Measurements from ENCODE around the gene ARL15. TPM values are rescaled to one million over a fixed set of nuclear protein-coding genes. Genes with fewer than 3 reads are reported as not detected.

ARL15 gene
- total RNA-seq, 1 donor from 2014 or later, result 52.6 TPM

- DNase-seq (ENCODE audit: low read depth, low spot score), result no peak
Measured at GRCh38 chr5:54315736-54316528, 5.6 kb upstream of the ARL15 start.

DNA sequence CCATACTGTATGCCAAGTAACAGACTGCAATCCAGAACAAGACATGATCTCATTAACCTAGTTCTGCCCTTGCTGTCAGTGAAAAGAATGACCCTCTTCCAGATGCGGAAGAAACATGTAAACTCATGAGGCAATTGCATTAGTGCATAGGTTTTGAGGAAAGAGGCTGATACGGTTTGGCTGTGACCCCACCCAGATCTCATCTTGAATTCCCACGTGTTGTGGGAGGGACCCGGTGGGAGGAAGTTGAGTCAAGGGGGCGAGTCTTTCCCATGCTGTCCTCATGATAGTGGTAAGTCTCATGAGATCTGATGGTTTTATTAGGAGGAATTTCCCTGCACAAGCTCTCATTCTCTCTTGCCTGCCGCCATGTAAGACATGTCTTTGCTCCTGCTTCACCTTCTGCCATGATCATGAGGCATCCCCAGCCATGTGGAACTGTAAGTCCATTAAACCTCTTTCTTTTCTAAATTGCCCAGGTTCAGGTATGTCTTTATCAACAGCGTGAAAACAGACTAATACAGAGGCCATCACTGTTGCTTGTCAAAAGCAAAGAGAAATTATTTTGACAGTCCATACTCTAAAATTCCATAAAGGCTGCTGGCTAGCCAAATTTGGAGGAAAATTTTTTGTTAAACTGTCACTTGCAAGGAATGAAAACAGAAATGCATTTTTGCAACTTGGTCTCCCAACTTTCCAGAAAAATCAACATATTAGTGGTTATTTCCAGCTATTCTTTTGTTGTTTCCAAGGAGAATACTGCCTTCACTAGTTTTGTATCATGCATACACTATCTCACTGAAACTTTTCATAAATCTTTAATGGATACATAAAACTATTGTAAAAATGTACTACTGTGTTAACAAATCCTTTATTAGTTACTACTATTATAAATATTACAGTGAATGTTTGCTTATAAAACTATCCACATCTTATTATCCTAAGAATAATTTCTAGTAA lies 3.2 kb upstream of the ARL15 start:
- no peak for DNase-seq (ENCODE audit: low read depth, low spot score)

- DNase-seq (ENCODE audit: low read depth, low spot score), result no peak
Measured at GRCh38 chr5:54312499-54312898, 2.1 kb upstream of the ARL15 start.

- no peak for DNase-seq (ENCODE audit: low read depth, low spot score)
Measured at GRCh38 chr5:54311176-54311677, 854 bp upstream of the ARL15 start.

GRCh38 chr5:54309691-54310432 lies 511 bp downstream of the ARL15 start:
- DNase-seq (ENCODE audit: low read depth, low spot score), result no peak

DNA sequence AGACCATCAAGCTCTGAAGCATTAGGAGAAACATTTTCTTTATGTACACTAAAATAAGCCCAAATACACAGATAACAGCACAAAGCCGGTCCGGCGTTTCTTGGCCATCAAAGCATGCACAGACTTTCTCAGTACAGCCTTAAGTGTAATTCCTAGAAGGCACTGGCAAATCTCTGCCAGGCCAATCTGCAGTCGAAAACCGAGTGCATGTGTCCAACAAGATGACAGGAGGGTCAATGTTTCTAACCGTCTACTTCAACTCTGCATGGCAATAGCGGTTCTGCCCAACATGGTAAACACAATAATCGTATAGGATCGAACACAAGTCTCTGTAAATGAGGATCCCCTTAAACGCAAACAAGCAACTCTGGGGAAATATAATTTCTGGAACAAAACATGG lies 1.1 kb downstream of the ARL15 start:
- no peak for DNase-seq (ENCODE audit: low read depth, low spot score)

- DNase-seq (ENCODE audit: low read depth, low spot score), result no peak
Measured at GRCh38 chr5:54307583-54307982, 2.8 kb downstream of the ARL15 start.

DNA sequence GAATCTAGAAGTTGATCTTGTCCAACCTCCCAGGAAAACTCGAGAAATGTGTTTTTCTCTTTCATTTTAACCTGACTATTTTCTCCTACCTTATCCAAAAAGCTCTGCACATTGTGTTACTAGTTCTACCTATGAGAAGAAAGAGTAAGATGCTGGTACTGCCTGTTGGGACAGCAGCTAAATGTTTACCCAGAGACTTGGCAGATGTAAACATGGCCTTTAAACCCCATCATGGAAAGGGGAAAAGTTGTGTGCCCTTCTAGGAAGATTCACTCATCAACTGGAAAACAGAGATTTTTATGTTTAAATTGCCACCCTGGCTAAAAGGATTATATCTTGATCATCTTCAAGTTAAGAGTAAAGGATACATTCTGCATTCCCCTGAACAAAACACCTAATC lies 3.5 kb downstream of the ARL15 start:
- no peak for DNase-seq (ENCODE audit: low read depth, low spot score)

GRCh38 chr5:54305737-54306136 lies 4.6 kb downstream of the ARL15 start:
- no peak for DNase-seq (ENCODE audit: low read depth, low spot score)

- DNase-seq (ENCODE audit: low read depth, low spot score), result no peak
Measured at GRCh38 chr5:54304040-54304439, 6.3 kb downstream of the ARL15 start.

DNA sequence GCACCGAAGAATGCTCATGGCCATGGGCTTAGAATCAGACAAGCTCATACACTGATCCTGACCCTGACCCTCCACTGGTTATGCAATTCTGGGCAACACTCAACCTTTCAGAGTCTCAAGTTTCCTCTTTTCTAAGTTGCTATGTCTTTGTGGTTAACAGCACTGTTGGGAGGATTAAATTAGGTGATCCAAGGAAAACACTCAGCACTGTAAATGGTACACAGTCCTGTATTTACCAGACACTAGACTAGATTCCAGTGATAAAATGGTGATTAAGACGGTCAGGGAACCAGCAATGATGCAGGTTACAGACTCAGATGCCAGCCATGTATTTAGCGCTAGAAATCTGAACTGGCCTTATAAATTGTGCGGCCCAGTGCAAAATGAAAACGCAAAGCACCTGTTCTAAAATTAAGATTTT lies 8.1 kb downstream of the ARL15 start:
- no peak for DNase-seq (ENCODE audit: low read depth, low spot score)

DNA sequence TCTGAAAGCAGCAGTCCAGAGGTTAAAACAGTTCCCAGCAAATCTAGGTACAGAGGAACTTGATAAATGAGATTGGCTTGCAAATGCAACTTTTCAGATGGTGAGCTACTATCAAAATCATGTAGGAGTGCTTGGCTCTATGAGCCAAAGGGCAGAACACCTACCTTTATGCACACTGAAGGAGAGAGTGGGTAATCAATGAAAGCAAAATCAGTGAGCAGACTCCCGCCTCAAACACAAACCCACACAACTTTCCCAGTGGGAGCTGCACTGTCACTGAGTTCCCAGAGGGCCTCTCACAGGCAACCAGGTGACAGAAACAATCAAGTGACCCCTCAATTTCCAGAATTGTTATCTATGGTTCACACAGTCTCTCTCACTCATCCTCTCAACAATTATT lies 8.5 kb downstream of the ARL15 start:
- no peak for DNase-seq (ENCODE audit: low read depth, low spot score)

DNA sequence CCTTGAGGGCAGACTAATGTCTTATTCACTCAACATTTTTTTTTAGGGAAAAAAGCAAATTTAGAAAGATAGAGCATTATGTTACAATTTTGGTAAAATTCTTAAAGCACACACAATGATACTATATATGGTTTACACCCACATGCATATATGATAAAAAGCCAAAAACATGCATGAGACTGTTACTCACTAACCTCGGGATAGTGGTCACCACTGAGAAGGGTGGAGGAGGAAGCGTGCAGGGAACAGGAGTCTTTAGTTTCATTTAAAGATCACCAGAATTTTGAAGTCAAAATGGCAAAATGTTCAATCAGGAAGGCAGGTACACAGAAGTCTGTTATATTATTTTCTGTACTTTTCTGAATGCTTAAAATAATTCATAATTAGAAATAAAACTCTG lies 9.2 kb downstream of the ARL15 start:
- no peak for DNase-seq (ENCODE audit: low read depth, low spot score)

GRCh38 chr5:54298947-54299346 lies 11.4 kb downstream of the ARL15 start:
- DNase-seq (ENCODE audit: low read depth, low spot score), result no peak

GRCh38 chr5:54296386-54296785 lies 14.0 kb downstream of the ARL15 start:
- no peak for DNase-seq (ENCODE audit: low read depth, low spot score)

GRCh38 chr5:54295651-54296276 lies 14.6 kb downstream of the ARL15 start:
- no peak for DNase-seq (ENCODE audit: low read depth, low spot score)

GRCh38 chr5:54294097-54294667 lies 16.2 kb downstream of the ARL15 start:
- DNase-seq (ENCODE audit: low read depth, low spot score), result no peak

DNA sequence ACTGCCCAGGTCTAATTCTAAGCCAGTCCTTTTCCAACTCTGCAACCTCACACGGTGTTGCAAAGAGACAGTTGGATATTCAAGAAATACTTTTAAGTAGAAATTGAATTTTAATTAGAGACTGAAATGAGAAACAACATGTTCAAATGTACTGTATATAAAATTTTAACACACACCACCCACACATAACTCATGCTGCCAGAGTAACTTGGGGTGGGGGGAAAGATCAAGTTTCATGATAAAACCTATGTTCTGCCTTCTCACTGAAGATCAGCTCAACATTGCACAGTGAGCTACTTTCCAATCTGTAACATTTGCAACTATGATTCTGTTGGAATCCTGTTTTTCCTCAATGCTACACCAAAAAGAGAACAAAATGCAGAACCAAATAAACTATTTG lies 17.5 kb downstream of the ARL15 start:
- DNase-seq (ENCODE audit: low read depth, low spot score), result no peak

- no peak for DNase-seq (ENCODE audit: low read depth, low spot score)
Measured at GRCh38 chr5:54291498-54291897, 18.9 kb downstream of the ARL15 start.

- DNase-seq (ENCODE audit: low read depth, low spot score), result no peak
Measured at GRCh38 chr5:54289769-54290168, 20.6 kb downstream of the ARL15 start.

Data from pulmonary artery endothelial cell (primary cell).